HG02759 (cell line): ENCODE measurements around the gene MSMP.

Source experiments
- ATAC-seq: cut with Tn5 transposase; IDR thresholded peaks from one replicate; pipeline ENCODE4 v1.9.1; 2021; ENCODE audit warnings: mild to moderate bottlenecking, moderate library complexity; ENCODE audit not compliant: unreplicated experiment

Gene MSMP

GRCh38 chr9:35771943-35772342, 17.9 kb upstream of the MSMP start:
- no peak for ATAC-seq

GRCh38 chr9:35771534-35771933, 17.5 kb upstream of the MSMP start:
- no peak for ATAC-seq

DNA sequence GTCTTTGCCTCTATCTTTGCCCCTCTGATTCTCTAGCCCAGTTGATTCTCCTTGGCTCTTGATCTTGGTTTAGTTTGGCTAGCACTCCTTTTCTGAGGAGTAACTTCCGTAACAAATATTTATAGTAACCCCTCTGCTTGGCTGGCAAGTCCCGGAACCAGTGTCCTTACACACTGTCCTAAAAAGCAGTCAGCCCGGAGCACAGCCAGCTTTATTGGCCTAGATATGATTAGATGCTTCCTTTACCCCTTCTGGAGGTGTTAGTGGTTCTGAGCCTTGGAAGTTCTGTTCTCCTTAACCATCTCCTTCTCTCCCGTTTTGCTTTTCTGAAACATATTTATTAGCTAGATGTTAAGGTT, 17.0 kb upstream of the MSMP start:
- no peak for ATAC-seq

DNA sequence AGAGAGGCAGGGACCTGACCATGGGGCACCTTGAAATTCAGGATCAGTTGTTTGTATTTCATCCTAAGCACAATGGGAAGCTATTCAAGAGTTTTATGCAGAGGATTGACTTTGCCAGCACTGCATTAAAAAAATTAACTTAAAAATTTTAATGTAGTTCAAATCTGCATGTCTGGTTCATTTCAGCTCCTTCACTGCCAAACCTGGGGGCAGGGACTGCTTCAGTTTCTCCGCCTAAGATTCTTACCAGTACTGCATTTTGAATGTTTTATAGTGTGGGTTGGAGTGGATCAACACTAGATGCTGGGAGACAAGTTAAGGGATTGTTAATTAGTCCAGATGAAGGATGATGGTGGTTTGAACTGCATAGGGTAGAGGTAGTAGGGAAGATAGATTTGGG, 15.7 kb upstream of the MSMP start:
- no peak for ATAC-seq

DNA sequence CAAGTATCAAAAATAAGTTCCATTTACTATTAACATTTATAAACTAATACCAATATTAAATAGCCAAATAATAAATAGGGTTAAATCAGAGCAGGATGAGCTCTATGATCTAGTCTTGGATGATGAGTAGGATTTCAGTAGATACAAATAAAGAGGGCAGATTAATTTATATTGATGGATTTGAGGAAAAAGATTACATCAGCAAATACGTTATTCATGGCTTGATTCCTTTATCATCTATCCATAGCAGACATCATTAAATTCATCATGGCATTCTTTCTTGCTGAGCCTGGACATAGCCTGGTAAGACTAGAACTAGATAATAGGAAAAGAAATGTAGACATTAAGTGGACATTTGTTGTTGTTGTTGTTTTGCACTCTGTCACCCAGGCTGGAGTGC, 13.4 kb upstream of the MSMP start:
- no peak for ATAC-seq

DNA sequence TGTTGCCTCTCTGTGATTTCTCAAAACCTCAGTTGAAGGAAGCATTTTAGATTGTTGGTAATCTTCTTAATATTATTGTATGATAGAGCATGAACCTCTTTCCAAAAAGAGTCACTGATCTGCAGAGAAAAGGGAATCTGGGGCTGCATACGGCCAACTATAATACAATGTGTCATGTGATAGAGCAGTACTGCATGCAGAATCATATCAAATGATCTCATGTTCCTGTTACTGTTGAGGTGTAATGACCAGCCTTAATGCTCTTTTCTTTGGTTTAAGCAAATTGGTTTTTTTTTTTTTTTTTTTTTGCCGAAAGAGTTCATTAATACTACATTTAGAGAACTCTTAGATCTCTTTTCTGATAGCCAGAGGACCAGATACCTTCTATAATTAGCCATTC, 12.9 kb upstream of the MSMP start:
- ATAC-seq = no peak

DNA sequence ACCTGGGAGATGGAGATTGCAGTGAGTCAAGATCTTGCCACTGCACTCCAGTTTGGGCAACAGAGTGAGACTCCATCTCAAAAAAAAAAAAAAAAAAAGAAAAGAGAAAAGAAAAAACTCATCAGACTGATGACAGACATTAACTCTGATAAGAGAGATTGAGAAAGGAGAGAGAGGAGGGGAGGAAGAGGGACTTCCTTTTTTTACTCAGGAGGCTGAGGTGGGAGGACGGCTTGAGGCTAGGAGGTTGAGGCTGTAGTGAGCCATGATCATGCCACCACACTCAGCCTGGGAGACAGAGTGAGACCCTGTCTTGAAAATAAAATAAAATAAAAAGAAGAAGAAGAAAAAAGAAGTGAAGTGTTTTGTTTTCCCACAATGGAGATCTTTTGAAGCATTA, 9.7 kb upstream of the MSMP start:
- ATAC-seq = no peak

GRCh38 chr9:35763181-35763580, 9.1 kb upstream of the MSMP start:
- ATAC-seq = no peak

DNA sequence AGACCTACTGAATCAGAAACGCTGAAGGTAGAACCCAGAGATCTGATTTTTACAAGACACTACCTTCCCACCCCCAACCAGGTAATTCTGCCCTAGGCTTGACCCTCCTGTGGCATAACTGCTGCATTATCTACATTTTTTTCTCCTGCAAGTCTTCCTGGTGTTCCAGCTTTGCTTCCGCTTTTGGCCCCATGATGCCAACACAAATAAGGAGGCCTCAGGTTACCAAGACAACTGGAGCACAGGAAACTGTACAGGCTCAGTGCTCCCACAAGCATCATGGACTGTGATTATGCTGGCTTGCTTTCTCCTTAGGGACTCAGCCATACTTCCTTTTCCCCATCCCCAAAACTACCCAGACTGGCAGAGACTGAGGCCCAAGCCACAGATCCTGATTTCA, 6.6 kb upstream of the MSMP start:
- ATAC-seq = no peak

- ATAC-seq = no peak
Observed at GRCh38 chr9:35759795-35760194, 5.7 kb upstream of the MSMP start.

- ATAC-seq = no peak
Observed at GRCh38 chr9:35758475-35759050, 4.5 kb upstream of the MSMP start.

- no peak for ATAC-seq
Observed at GRCh38 chr9:35757892-35758275, 3.8 kb upstream of the MSMP start.

- peak; percentile 45 for ATAC-seq
Observed at GRCh38 chr9:35757226-35757891, 3.3 kb upstream of the MSMP start.

DNA sequence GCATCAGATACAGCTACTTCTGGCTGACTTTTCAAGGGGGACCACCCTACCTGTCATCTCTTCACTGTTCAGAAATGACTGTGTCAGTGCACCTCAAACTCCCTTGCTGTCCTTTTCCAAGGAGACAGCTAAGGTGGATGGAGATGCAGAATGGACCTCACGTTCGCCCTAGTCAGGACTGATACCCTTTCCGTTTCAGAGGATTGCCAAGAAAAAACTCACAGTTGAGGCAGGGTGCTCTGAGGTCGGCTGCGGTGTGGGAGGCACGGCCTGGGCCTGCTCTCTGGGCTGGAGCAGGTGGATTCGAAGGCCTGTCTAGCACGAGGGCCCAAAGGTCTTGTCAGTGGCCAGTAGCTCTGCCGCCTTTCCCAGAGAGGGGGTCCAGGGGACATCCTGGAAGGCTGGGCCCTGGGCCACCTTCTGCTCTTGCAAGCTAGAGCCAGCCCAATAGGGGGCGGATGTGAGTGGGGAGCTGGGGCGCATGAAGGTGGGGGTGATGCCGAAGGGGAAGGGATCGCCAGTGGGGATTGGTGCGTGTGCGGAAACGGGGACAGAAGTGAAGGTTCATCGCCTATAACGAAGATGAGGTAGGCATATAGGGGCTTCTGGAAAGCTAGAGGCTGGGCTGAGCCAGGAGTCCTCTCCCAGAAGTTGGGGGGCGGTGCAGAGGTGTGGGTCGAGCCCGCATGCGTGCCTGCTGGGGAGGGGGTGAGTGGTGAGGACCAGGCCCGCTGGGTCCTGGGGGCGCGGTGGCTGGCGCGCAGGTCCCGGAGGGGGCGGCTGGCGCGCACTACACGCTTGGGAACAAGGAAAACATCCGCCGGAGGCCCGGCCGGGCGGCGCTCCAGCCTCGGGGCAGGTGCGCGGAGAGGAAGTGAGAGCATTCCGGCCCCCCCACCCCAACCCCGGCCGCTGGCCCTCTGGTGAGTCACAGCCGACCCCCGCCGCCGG, 2.5 kb upstream of the MSMP start:
- ATAC-seq = peak; percentile 73

GRCh38 chr9:35755071-35755470, 995 bp upstream of the MSMP start:
- no peak for ATAC-seq

DNA sequence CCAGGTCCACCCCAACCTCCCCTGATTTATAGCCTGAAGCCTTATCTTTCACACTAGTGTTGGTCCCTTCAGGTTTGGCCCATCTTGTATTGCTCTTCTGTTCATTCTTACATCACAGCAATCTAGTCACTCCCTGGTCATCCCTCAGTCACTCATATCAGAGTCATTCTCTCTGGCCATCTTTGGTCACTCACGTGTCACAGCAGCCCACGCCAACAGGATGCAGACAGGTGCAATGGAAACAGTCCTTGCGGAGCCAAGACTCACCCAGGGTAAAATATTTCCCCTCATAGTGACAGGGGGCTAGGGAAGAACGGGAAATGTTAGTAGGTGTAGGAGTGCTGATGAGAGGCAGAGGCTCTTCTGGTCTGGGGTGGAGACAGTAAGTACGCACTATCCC, 610 bp downstream of the MSMP start:
- no peak for ATAC-seq

DNA sequence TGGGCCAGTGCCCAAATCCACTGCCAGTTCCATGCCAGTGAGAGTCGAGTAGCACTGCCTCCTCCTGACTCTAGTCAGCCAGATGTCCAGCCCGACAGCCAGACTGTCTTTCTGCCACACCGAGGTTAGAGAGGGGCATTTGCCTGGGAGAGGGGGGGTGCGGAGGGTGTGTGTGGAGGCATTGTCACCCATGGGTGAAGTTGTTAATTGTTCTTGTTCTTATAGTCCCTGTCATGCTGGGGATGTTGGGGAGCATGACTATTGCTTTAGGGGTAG, 3.9 kb downstream of the MSMP start:
- ATAC-seq = no peak

DNA sequence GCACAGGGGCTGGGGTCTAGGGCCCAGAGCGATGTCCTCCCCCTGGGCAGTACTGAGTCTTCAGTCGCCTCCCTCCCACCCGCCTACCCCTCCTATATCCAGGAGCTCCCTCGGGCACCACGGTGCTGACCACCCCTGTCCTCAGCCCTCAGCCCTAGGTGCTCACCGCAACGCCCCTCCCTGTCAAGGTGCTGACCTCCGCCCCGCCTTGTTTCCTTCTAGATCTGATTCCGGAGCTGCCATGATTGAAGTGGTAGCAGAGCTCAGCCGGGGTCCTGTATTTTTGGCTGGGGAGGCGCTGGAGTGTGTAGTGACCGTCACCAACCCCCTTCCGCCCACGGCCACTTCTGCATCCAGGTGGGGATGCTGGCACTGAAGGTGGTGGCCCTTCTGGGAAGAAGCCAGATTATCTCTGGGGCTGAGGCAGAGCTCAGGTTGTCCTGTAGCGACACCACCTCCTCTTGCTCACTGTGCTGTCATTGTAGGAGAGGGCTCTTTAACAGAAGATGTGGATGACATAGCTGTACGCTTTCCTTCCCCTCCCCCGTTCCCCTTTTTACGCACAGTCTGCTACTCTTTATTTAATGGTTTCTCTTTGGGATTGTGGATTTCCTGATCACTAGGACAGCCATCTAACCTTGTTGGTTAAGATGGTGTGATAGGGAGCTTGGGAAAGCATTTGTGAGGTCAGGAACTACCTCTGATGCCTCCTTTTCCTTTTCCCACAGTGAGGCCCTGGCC, 4.4 kb downstream of the MSMP start:
- ATAC-seq = peak; percentile 24

DNA sequence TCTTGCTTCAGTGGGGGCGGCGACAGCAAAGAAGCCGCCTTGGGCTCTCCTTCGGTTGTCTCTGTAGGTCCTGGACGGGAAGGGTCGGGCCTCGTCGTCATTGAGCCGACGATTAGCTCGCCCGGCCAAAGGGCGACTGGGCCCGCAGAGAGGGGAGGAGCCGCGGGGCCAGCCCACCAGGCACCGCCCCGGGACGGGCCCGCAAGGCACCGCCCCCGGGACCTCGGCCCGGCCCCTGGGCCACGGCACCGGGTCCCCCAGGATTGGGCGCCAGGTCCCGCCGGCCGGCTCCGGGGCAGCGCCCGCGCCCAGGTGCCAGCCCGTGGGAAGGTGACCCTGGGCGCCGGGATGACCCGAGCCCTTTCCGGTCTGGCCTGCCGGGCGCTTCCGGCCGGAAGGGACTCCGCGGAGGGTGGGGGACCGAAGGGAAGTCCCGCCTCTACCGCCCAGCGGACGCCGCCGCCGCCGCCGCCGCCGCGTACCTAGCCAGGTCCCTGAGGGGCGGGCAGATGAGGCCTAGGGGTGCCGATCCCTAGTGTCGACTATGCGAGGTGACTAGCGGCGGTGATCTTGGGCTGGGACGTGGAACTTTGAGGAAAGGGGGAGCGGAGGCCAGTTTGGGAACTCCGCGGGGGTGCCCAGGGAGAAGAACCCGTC, 5.1 kb downstream of the MSMP start, which contains the start of the genes GBA2 and RGP1:
TSS of gene GBA2 (minus strand) at position 371 of the 657 bp plus-strand sequence. CDS start 524 bp downstream, outside the sequence.
TSS of gene RGP1 (plus strand) at position 430 of the 657 bp plus-strand sequence. CDS start 469 bp downstream, outside the sequence.
- ATAC-seq = peak; percentile 85

DNA sequence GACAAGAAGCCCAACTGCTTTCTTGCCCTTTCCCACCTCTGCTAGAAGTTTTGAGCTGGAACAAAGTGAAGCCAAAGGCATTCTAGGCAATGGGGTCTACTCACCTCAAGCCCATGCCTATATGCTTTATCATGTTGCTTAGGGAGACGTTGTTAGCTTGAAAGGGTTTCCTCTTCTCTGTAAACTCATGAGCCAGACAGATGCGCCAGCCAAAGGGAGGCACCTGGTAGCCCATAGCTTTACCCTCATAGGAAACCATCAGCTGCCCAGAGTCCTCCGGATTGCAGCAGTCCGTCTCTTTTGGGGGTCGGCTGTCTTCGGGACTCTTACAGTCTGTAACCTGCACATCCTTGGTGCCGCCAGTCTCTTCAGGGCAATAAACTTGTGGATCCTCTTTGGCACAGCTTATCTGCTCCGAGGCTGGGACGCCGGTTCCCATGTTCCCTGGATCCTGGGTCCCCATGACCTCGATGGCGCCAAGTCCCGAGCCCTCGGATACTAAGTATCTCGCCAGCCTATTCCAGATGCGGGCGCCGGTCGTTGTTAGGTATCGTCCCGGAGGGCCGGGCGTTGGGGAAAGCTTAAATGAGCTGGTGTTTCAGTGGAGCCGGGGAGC, 5.7 kb downstream of the MSMP start:
- ATAC-seq = no peak
